K562 (cell line): Measurements from ENCODE around the gene PCBP2. TPM values are rescaled to one million over a fixed set of nuclear protein-coding genes. Genes with fewer than 3 reads are reported as not detected.

Source experiments
- BRD4 ChIP-seq: fragments of 200-600 bp; sonication (generic); IDR thresholded peaks from 2 replicates; pipeline ENCODE4 v1.6.1; 2017; ENCODE audit warnings: inconsistent platforms
- CUX1 ChIP-seq: fragments of 200-800 bp; sonication (Bioruptor generic); IDR thresholded peaks from 2 replicates; pipeline ENCODE4 v1.6.1; 2016; ENCODE audit warnings: missing genetic modification characterization, missing compliant biosample characterization
- FIP1L1 ChIP-seq: fragments of 200-400 bp; formaldehyde crosslinking; IDR thresholded peaks from 2 replicates; pipeline ENCODE4 v1.6.1; 2018; ENCODE audit warnings: mild to moderate bottlenecking, low read depth, low read length; ENCODE audit not compliant: poor library complexity, severe bottlenecking
- FOXK2 ChIP-seq, 2 experiments: fragments of 450-650 bp; IDR thresholded peaks in 1 of 2; conservative IDR thresholded peaks in 1 of 2; 2 replicates each; pipeline ENCODE4 v1.6.1; 2016; ENCODE audit warnings: low read depth in 2 of 2, mild to moderate bottlenecking in 1 of 2
- MAFK ChIP-seq: IDR thresholded peaks from 2 replicates; pipeline ENCODE4 v1.6.1; 2011; ENCODE audit warnings: low read length, improper control_type of control experiment
- NCOA4 ChIP-seq: fragments of 450-650 bp; IDR thresholded peaks from 2 replicates; pipeline ENCODE4 v1.6.1; 2018; ENCODE audit warnings: mild to moderate bottlenecking; ENCODE audit not compliant: partially characterized antibody
- NFATC3 ChIP-seq: fragments of 450-650 bp; IDR thresholded peaks from 2 replicates; pipeline ENCODE4 v1.6.1; 2017; ENCODE audit warnings: mild to moderate bottlenecking
- NFIC ChIP-seq: fragments of 450-650 bp; IDR thresholded peaks from 2 replicates; pipeline ENCODE4 v1.6.1; 2017; ENCODE audit warnings: mild to moderate bottlenecking, inconsistent platforms
- POLR2B ChIP-seq: fragments of 450-650 bp; IDR thresholded peaks from 2 replicates; pipeline ENCODE4 v1.6.1; 2018; ENCODE audit warnings: low read depth; ENCODE audit not compliant: partially characterized antibody
- RFX7 ChIP-seq: fragments of 250-450 bp; sonication (Bioruptor Pico); IDR thresholded peaks from 2 replicates; pipeline ENCODE4 v1.5.1; 2021; ENCODE audit warnings: mild to moderate bottlenecking
- RNF2 ChIP-seq: sonication (generic); IDR thresholded peaks from 2 replicates; pipeline ENCODE4 v1.6.1; 2016
- SMC3 ChIP-seq: conservative IDR thresholded peaks from 2 replicates; pipeline ENCODE4 v1.6.1; 2011; ENCODE audit warnings: low read depth, low read length, improper control_type of control experiment; ENCODE audit not compliant: insufficient read depth
- TSHZ1 ChIP-seq: fragments of 250-450 bp; sonication (Bioruptor Pico); IDR thresholded peaks from 2 replicates; pipeline ENCODE4 v1.4.0; 2020; ENCODE audit warnings: mild to moderate bottlenecking, moderate library complexity
- ZNF311 ChIP-seq: fragments of 250-450 bp; sonication (Bioruptor Pico); IDR thresholded peaks from 2 replicates; pipeline ENCODE4 v1.4.0; 2020; ENCODE audit warnings: mild to moderate bottlenecking, moderate library complexity
- polyA plus RNA-seq, 8 experiments: library from polyadenylated mRNA; depleted of rRNA in 4 of 8; stranded (reverse) in 5 of 8; unstranded in 3 of 8; fragments of >200 nt; fragmentation: Nextera tagmentation in 2 of 8; fragmentation: Illumina TruSeq in 1 of 8; extraction: Ambion mirVana in 2 of 8; extraction: Trizol in 1 of 8; gene quantifications; 2 replicates each; pipeline versions ENCODE4 v1.2.1 to v1.2.3, GENCODE V29; 2011 to 2014; ENCODE audit warnings: inconsistent platforms in 1 of 8, missing spikeins in 1 of 8
- total RNA-seq, 7 experiments: library from RNA; depleted of rRNA in 6 of 7; stranded (reverse); fragments of >200 nt in 6 of 7; fragmentation: Illumina TruSeq in 2 of 7; extraction: Trizol in 2 of 7; gene quantifications; 2 replicates each; pipeline versions ENCODE4 v1.2.1 to v1.2.3, GENCODE V29; 2011 to 2021; ENCODE audit warnings: low replicate concordance in 1 of 7
- TF ChIP-seq, protein P1 (sequence below): fragments of 250-450 bp; sonication (Bioruptor Pico); IDR thresholded peaks from 2 replicates; pipeline ENCODE4 v1.5.0; 2021; ENCODE audit warnings: mild to moderate bottlenecking, moderate library complexity
- TF ChIP-seq, protein P2 (sequence below): fragments of 250-450 bp; sonication (Bioruptor Pico); IDR thresholded peaks from 2 replicates; pipeline ENCODE4 v1.4.0; 2020

PCBP2 gene
- total and polyA plus RNA-seq, 9 of the 15 experiments (the other 6 are each of a cell fraction or from before 2014, with no cell fraction given), result 137 to 831 (median 328) TPM

GRCh38 chr12:53451661-53452158 is at the start of gene PCBP2 (continued):
- no peak for TF ChIP-seq CUX1 (CRISPR knock-in tag)
- peak; percentile 78 for TF ChIP-seq FOXK2 (conservative IDR thresholded peaks at IDR 0.05 in 1 of 2, IDR thresholded peaks at IDR 0.05 in 1 of 2; ENCODE audit: low read depth in 2 of 2)
- TF ChIP-seq SMC3, result 0 out of 2 replicates have a peak, but pooled peaks have one; percentile 54
- TF ChIP-seq NFIC, result no peak; the same call in 1 of the 2 replicates
- TF ChIP-seq, protein P1, sequence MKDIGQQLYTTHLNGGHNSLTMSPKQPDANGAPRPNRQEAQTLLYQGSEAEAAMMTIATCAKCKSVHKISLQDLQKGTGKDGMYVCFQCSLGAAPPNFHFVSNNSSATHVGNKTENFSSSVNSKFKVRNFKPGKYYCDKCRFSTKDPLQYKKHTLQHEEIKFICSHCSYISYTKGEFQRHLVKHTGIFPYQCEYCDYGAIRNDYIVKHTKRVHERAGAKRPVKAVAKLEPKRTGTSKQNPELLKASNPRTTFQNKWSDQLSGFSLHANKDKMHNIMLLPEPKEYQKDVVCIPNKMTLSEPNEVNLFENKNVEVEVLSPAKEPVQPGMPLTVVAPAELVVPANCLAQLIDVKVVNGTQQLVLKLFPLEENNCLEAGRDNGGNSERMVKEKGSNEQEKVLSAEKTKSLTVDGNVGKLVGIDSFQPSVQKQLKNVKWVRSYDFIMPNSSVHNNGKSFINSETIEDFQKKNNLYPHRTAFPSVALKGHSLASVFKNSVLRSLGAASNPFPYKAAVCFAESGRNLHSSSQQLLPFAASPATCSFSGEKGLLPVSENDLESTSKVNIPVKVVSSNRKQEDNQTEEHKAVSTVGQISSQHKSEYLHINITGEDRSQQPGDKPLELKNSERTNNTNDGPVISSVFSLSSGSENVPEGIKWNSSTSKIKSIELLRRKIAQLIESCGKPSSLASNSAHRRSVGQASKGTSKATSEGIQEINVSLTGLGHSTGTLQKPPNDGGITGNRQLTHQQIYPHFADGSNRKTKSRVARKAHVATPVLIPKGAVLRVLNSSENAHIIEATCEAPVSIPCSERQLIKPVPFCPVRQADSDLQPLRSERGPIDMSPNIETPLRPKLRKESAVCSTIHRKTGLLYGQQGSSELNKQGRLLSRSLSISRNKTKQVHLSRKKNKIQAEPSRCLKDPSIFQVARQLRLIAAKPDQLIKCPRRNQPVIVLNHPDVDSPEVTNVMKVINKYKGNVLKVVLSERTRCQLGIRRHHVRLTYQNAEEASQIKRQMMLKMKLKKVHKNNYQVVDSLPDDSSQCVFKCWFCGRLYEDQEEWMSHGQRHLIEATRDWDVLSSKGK (CRISPR knock-in tag), result no peak
- TF ChIP-seq RFX7 (CRISPR knock-in tag), result no peak
- no peak for TF ChIP-seq TSHZ1 (CRISPR knock-in tag)
- no peak for TF ChIP-seq NFATC3
- TF ChIP-seq NCOA4, result peak; percentile 30
- TF ChIP-seq, protein P2, sequence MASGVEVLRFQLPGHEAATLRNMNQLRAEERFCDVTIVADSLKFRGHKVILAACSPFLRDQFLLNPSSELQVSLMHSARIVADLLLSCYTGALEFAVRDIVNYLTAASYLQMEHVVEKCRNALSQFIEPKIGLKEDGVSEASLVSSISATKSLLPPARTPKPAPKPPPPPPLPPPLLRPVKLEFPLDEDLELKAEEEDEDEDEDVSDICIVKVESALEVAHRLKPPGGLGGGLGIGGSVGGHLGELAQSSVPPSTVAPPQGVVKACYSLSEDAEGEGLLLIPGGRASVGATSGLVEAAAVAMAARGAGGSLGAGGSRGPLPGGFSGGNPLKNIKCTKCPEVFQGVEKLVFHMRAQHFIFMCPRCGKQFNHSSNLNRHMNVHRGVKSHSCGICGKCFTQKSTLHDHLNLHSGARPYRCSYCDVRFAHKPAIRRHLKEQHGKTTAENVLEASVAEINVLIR (CRISPR knock-in tag), result peak; percentile 81
- peak; percentile 70 for TF ChIP-seq RNF2
- no peak for TF ChIP-seq ZNF311
- no peak for TF ChIP-seq BRD4
- peak; percentile 8 for TF ChIP-seq FIP1L1
- peak; percentile 62 for TF ChIP-seq POLR2B
- peak; percentile 43; the same call in 1 of the 2 replicates for TF ChIP-seq MAFK
